GM18507 (cell line): ENCODE results near the gene NCMAP.
"Not testable (repeated sequence)": the region's sequence is repeated elsewhere in the genome, so short reads cannot be mapped to it uniquely, and the experiment has no call there.

Experiments
- DNase-seq: peaks from one replicate; pipeline ENCODE4 v3.0.0; 2011; ENCODE audit warnings: low read depth; ENCODE audit not compliant: insufficient read length; ENCODE audit errors: extremely low spot score
- FAIRE-seq: peaks from 2 replicates; lab custom pipeline; 2011; peaks lifted over from hg19 to GRCh38; lab: Jason Lieb, UNC

Gene NCMAP

DNA sequence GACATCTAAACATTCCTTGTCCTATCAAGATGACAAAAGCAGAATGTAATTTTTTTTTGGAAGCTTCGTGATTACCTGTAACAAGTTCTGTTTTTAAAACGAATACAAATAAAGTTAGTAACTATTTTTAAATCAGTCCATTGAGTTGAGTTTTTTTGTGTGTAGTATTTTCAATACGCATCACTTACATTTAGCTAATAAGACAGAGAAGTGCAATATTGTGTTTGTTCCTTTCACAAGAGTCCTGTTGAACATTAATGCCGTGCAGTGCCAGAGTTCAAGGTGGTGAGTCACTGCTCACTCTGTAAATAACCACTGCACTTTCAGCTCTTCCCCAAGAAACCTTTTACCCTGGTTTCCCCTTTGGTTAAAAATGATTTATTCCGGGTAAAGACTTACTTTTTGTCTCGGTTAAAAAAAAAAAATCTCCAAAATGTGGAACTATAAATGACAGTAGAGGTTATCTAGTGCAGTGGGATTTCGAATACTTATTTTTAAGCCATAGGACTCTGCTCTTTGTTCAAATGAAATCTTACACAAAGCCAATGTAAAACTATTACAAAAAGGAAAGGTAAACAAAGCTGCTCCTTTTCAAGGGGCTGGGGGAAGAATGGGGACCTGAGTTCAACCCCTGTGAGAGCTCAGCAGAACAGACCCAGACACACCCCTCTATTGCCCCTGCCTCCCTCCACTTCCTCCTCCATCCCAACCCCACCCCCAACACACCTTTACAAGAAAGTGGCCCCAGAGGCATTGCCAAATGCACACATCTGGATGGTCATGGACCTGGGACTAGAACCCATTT lies 14.8 kb upstream of the NCMAP start:
- FAIRE-seq (no peak), DNase-seq (no peak)

DNA sequence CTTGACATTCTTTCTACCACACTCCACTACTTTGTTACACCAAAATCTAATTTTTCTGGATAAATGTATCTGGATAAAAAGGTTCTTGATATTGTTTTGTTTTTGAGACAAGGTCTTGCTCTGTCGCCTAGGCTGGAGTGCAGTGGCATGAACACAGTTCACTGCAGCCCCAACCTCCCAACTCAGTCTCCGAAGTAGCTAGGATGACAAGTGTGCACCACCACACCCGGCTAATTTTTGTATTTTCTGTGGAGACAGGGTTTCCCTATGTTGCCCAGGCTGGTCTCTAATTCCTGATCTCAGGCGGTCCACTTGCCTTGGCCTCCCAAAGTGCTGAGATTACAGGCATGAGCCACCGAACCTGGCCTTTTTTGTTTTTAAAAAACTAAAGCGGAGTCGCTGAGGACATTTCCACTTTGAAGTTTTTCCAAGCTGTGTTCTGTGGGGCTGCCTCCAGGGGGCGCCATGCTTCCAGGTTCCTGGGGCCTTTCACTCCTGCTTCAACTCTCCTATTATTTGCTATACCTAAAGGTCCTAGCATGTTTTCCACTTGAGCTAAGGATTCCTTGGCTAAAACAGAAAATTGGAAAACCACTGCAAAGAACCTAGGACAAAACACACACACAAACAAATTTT lies 14.1 kb upstream of the NCMAP start:
- DNase-seq (no peak), FAIRE-seq (no peak)

DNA sequence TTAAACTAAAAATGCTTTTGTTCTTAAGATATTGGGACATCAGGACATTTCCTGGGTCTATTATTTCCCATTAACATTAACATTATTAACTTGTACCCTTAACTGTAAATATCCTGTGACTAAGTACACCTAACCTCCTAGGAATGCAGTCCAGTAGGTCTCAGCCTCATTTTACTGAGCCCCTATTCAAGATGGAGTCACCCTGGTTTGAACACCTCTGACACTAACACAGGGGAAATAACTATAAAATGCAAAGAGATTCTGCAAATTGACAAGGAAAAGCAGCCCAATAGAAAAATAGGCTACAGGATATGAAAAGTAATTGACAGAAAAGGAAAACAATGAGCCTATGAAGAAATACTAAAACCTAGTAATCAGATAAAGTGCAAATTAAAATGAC lies 11.6 kb upstream of the NCMAP start:
- DNase-seq (no peak), FAIRE-seq (no peak)

DNA sequence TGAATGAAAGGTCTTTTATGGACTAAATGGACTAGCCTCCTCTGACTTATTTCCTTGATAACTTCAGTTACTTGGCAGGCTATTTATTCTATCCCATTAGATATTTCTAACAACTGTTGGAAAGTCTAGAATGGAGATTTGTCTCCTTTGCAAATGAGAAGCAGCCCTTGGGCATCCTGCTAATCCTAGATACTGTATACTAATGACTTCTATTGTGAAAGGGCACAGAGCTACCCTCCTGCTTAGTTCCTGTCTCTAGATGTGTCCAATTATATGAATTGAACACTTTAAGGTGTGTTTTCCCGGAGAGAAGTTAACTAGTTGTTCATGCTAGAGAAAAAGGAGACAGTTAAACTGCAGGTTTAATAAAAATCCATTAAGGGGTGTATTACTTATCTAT lies 10.2 kb upstream of the NCMAP start:
- no peak for DNase-seq
- FAIRE-seq = no peak

DNA sequence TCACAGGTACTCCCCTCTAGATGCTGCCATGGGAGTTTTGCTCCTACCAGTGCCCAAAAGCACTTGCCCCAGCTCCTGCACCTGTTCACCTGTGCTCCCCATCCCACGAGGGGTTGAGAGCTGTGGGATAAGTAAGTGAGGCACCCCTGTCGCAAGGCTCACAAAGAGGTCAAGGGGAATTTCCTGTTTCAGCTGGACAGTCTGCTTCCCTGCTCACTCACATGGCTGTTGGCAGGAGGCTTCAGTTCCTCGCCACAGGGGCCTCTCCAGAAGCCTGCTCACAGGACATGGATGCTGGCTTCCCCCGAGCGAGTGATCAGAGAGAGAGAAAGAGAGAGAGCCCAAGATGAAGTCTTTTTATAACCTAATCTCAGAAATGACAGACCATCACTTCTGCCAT lies 8.7 kb upstream of the NCMAP start:
- DNase-seq = no peak
- no peak for FAIRE-seq

DNA sequence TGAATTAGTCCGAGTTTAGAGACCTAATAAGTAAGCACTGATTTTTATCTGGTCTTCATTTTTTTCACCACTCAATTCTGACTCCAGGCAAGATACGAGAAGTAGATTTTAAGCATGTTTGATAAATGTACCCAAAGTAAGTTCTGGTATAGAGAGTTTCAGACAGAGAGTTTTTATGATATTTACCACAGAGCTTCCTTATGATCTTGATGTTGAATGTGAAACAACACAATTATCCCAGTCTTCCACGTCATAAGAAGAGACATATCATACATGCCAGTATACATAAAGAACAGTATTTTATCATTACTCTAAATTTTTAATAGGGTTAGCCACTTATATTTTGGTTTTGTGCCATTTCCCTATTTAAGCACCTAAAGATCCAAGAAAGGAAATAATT lies 7.8 kb upstream of the NCMAP start:
- no peak for FAIRE-seq
- no peak for DNase-seq

DNA sequence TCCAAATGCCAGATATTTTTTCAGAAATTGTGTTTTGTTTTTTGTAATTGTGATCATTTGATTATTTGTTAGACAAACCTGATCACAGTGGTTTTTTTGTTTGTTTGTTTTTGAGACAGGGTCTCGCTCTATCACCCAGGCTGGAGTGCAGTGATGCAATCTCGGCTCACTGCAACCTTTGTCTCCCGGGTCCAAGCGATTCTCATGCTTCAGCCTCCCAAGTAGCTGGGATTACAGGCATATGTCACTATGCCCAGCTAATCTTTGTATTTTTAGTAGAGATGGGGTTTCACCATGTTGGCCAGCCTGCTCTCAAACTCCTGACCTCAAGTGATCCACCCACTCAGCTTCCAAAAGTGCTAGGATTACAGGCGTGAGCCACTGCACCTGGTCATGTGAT lies 6.7 kb upstream of the NCMAP start:
- not testable (repeated sequence) for FAIRE-seq, DNase-seq

DNA sequence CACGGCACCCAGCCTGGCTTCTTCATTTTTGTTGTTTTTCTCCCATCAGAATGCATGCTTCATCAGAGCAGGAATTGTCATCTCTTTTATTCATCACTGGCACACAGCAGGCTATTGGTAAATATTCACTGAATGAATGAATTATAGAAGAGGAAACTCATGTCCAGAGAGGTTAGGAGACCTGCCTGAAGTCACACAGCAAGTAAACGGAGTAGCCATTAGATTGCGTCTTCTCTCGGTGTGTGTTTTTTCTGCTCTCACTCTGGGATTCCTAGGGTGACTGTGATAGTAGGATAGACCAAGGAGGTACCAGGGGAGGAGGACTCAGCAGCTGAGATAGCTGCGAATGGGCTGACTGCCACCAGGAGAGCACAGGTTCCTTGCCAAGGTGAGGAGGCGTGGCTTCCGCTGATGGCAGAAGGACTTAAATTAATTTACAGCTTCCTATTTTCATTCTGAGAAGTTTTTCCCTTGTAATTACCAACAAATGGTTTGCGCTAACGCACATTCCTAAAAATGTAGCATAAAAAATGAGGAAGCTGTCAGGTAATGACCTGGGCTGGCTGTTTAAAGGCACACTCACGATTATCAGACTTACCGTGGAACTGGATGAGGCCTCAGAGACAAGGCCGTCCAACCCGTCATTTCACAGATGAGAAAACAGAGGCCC lies 4.5 kb upstream of the NCMAP start:
- DNase-seq (no peak), FAIRE-seq (no peak)

DNA sequence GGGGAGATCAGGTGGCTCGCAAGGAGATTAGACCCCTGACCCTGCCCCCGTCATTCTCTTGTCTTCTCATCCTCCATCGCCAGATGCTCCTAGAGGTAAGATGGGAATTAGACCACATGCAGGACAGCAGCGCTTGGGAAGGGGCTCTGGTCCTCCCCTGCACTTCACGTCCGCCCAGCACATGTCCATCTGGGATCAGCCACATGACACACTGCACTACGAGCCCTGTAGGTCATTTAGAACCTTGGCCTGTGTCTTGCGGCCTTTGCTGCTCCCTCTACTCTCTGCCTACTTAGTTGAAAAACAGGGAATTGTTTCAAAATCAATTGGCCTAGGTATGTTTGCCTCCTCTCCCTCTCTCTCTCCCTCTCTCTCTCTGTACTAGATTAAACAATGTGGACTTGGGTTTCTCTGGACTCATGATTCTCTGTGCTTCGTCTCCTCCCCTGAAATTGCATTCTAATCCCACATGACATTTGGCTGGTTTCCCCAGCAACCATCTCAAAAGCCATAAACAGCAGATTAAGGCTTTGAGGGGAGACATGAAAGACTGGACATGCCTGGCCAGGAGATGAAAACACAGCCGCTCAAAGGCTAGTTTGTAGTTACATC lies 3.8 kb upstream of the NCMAP start:
- FAIRE-seq = no peak

DNA sequence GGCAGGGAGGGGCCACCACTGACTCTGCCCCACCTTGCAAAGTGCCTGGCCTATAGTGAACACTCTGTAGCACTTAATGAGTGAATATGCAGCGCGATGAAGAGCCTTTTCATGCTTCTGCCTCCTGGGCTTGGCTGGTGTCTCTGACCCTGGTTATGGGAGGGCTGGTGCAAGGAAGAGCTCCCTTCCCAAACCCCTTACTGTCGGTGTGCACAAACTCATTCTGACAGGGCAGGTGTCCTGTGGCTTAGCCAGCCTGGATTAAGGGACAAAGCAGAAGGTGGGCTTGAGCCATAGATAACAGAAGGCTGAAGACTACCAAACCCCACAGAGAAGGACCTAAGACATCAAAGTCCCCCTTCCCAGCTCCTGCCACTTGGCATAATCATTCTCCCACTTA lies 2.0 kb upstream of the NCMAP start:
- DNase-seq = no peak

More for the DNA sequence above, 3.8 kb upstream of the NCMAP start:
- no peak for DNase-seq

DNA sequence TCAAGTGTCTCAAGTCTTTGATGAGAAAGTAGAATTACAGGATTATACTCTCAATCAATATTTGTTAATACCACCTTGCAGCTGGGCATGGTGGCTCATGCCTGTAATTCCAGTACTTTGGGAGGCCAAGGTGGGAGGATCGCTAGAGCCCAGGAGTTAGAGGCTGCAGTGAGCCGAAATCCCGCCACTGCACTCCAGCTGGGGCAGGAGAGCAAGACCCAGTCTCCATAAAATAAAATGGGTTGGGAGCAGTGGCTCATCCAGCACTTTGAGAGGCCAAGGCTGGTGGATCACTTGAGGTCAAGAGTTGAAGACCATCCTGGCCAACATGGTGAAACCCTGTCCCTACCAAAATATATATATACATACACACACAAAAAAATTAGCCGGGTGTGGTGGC lies 1.2 kb upstream of the NCMAP start:
- no peak for FAIRE-seq
- DNase-seq = no peak

More for the DNA sequence above, 2.0 kb upstream of the NCMAP start:
- FAIRE-seq = no peak

DNA sequence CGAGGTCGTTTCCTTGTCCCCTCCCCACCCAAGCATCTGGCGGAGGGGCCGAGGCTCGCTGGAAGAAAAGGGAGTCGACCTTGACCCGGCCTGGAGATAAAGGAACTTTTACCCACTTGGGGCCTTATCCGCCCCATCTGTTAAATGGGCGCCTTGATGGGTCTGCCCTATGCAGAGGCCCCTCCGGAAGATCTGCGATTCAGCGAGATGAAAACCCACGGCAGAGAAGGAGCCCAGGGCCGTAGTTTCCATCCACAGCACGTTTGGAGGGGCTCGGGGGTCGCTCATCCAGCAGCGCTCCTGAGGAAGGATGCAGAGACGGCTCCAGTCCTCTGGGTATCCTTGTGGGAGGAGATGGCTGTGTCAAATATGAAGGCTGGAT lies 518 bp downstream of the NCMAP start:
- FAIRE-seq = no peak
- DNase-seq = no peak

DNA sequence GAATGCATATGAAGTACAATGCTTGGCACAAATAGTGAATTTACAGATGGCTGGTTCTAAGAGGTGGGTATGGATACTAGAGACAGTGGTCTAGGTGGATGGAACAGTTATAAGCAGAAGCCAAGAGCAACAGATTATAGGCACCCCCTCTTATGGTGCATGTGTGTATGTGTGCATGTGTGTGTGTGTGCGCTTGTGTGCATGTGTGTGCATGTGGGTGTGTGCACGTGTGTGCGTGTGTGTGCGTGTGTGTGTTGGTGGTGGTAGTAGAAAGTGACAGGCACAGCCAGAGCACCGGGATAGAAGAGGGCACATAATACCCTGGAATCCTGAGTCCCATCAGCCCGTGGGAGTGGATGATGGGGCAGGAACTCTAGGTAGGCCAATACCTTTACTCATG lies 1.3 kb downstream of the NCMAP start:
- no peak for FAIRE-seq
- DNase-seq = no peak

DNA sequence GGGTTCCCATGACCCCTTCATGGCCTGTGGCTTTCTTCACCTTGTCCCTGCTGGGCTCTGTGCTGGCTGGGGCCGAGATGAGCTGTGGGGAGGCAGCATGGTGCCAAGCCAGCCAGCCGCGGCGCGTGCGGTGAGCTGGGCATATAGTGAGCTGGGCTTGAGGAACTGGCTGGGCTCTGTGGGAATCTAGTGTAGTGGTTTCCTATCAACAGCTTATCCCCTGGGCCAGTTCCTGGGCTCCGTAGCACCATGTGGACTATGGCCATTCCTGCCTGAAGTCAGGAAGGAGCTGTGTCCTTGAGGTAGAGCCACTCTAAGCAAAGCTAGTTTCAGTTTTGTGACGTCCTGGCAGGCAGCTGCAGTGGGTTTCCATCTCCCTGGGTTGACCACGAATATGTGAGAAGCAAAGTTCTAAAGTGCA lies 1.8 kb downstream of the NCMAP start:
- no peak for FAIRE-seq
- DNase-seq = no peak

DNA sequence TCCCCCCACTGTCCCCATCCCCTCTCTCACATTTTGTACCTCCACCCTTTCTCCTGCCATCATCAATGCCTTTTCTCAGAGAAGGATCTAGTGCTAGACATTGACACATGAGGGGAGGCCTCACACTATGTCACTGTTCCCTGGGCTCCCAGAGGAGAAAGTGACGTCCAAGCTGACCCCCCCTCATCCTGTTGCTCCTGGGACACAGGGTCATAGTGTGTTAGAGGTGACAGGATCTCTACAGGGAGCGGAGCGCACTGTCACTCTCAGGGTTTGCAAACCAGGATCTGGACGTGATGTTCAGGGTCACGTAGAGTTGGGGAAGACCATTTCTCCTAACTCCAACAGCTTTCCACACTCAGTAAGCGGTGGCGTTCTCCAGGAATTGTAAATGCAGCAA lies 2.6 kb downstream of the NCMAP start:
- FAIRE-seq (no peak), DNase-seq (no peak)

DNA sequence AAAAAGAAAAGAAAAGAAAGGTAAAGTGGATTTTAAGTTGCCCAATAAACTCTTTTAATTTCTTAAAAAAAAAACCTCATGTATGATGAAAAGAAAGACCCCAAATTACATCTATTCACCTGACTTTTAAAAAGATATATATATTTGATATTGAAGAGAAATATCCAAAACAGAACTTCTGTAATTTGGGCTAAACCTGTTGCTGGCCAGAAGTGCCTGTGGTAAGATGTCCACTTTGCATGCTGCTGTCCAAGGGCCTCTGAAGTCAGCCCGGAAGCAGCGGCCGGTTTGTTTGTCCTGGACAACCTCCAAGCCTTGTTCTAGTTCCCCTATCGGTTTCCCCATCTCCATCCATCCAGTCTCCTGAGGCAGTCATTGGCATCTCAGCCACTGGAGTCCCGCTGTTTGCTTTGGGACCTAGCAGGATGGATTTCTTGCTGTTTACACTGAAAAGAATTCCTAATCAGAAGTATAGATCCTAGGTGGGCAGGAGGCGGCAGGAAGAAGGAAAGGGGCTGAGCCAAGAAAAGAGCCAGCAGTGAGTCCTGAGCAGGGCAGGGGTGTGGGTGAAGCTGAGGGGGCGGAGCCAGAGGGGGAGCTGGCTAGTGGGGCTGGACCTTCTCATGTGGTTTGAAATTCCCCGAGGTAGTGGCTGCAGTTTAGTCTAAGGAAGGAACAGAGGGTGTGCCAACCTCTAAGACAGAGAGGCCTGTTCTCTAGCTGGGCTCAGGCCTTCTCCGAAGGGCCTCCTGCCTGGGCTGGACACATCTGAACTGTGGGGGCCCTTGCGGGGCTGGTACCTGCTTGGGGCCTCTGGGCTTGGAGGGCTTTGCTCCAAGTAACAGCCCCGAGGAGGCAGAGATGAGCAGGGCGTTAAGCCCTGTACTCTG lies 3.3 kb downstream of the NCMAP start:
- DNase-seq = no peak
- FAIRE-seq = no peak

DNA sequence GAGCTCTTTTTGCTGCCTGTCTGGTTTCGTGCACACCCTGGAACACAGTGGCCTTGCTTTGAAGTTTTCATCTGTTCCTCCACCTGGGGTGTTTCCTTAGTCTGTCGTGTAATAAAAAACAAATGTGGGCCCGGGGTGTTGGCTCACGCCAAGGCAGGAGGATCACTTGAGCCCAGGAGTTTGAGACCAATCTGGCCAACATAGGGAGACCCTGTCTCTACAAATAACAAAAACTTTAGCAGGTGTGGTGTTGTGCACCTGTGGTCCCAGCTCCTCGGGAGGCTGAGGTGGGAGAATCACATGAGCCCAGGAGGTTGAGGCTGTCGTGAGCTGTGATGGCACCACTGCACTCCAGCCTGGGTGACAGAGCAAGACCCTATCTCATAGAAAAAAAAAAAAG lies 4.5 kb downstream of the NCMAP start:
- FAIRE-seq = no peak
- DNase-seq = no peak

DNA sequence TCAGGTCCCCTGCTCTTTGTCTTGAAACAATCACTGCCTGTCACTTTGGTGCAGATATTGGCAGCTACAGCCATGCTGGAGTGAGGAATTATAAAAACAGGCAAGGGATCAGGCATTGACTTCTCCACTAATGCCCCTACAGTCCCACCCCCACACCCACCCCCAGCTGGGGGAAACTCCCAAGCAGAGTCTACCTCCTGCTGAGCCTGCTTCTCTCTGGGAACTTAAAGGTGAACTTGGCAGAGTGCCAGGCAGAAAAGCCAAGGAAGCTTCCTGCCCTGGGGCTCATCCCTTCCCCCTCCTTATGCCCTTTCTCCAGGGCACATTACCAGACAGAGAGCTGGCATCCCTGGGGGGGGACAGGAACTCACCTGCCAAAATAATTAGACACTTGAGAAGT lies 6.7 kb downstream of the NCMAP start:
- DNase-seq (no peak), FAIRE-seq (no peak)

DNA sequence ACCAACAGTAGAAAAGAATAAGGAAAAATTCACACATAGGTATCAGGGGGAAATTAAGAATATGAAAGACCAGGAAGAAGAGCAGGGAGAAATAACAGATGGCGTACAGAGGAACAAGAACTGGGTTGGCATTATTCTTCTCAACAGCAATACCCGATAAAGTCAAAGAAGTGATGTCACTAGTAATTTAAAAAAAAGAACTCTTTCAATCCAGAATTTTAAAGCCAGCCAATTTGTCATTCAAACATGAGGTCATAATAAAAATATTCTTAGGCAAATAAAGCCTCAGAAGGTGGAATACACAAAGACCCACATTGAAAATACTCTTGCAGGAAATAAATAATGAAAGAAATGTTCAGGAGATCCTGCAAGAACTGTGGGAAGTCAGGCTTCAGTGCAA lies 8.8 kb downstream of the NCMAP start:
- FAIRE-seq (no peak), DNase-seq (no peak)
